22Rv1 (cell line): ENCODE results near the gene GPBP1L1.

Source experiments
- CTCF ChIP-seq: fragments of 450-650 bp; IDR thresholded peaks from 2 replicates; pipeline ENCODE4 v1.5.1; 2017; ENCODE audit warnings: mild to moderate bottlenecking
- ZFX ChIP-seq: fragments of 450-650 bp; IDR thresholded peaks from 2 replicates; pipeline ENCODE4 v1.6.1; 2017; ENCODE audit warnings: antibody characterized with exemption, borderline replicate concordance

- TF ChIP-seq CTCF: no peak
- TF ChIP-seq ZFX: no peak
Observed at GRCh38 chr1:45686288-45687013, at the start of gene GPBP1L1.
